Measurements from ENCODE around the gene CD207. TPM values are rescaled to one million over a fixed set of nuclear protein-coding genes. Genes with fewer than 3 reads are reported as not detected.

The CD207 gene
- total and polyA plus RNA-seq, 2 donors from 2014 or later = 0.66 TPM; not detected in 1

- H3K36me3 ChIP-seq (ENCODE audit: control insufficient read depth in 2 of 3, insufficient read depth in 3 of 3, low read length in 3 of 3) = no peaks in the 10 kb centered on the region
- no peak overlapping the region for H3K4me3 ChIP-seq (ENCODE audit: low read length in 3 of 3)
- intact Hi-C loops (cut with DNase I) = no loop called here
- no peak for DNase-seq
- no peaks in the 10 kb centered on the region for H3K4me1 ChIP-seq (ENCODE audit: control insufficient read depth in 2 of 3, insufficient read depth in 2 of 3, low read depth in 1 of 3, low read length in 3 of 3)
- TF ChIP-seq CTCF (IDR thresholded peaks at IDR 0.05; ENCODE audit: borderline replicate concordance, extremely low read depth, insufficient read depth) = no peak
- H3K9ac ChIP-seq (ENCODE audit: low read length in 3 of 3) = no peak overlapping the region
- FAIRE-seq = no peak
- no peak overlapping the region for H3K27ac ChIP-seq (ENCODE audit: low read depth in 2 of 2, low read length in 2 of 2)
- H3K27me3 ChIP-seq (ENCODE audit: control insufficient read depth, insufficient read depth, low read length) = no peaks in the 10 kb centered on the region
- H3K9me3 ChIP-seq (ENCODE audit: control insufficient read depth in 2 of 3, insufficient read depth in 1 of 3, low read length in 3 of 3) = no peaks in the 10 kb centered on the region
These were observed 2.4 kb downstream of the CD207 start for GRCh38 chr2:70833246-70833645.

- no peak for FAIRE-seq
- Histone ChIP-seq H3K4me3 (ENCODE audit: low read length in 3 of 3) (no peak overlapping the region), H3K36me3 (ENCODE audit: control insufficient read depth in 2 of 3, insufficient read depth in 3 of 3, low read length in 3 of 3) (no peaks in the 10 kb centered on the region), H3K27ac (ENCODE audit: low read depth in 2 of 2, low read length in 2 of 2) (no peak overlapping the region), H3K9ac (ENCODE audit: low read length in 3 of 3) (no peak overlapping the region), H3K27me3 (ENCODE audit: control insufficient read depth, insufficient read depth, low read length) (no peaks in the 10 kb centered on the region), H3K9me3 (ENCODE audit: control insufficient read depth in 2 of 3, insufficient read depth in 1 of 3, low read length in 3 of 3) (no peaks in the 10 kb centered on the region), H3K4me1 (ENCODE audit: control insufficient read depth in 2 of 3, insufficient read depth in 2 of 3, low read depth in 1 of 3, low read length in 3 of 3) (no peaks in the 10 kb centered on the region)
- DNase-seq = no peak
- intact Hi-C loops (cut with DNase I) = no loop called here
- no peak for TF ChIP-seq CTCF (IDR thresholded peaks at IDR 0.05; ENCODE audit: borderline replicate concordance, extremely low read depth, insufficient read depth)
These were observed 3.2 kb downstream of the CD207 start for GRCh38 chr2:70832386-70832785.

- Histone ChIP-seq H3K4me3 (ENCODE audit: low read length in 3 of 3) (no peak overlapping the region), H3K9me3 (ENCODE audit: control insufficient read depth in 2 of 3, insufficient read depth in 1 of 3, low read length in 3 of 3) (no peaks in the 10 kb centered on the region), H3K4me1 (ENCODE audit: control insufficient read depth in 2 of 3, insufficient read depth in 2 of 3, low read depth in 1 of 3, low read length in 3 of 3) (no peaks in the 10 kb centered on the region), H3K9ac (ENCODE audit: low read length in 3 of 3) (no peak overlapping the region), H3K27ac (ENCODE audit: low read depth in 2 of 2, low read length in 2 of 2) (no peak overlapping the region), H3K36me3 (ENCODE audit: control insufficient read depth in 2 of 3, insufficient read depth in 3 of 3, low read length in 3 of 3) (no peaks in the 10 kb centered on the region), H3K27me3 (ENCODE audit: control insufficient read depth, insufficient read depth, low read length) (no peaks in the 10 kb centered on the region)
- no peak for DNase-seq
- no peak for TF ChIP-seq CTCF (IDR thresholded peaks at IDR 0.05; ENCODE audit: borderline replicate concordance, extremely low read depth, insufficient read depth)
- FAIRE-seq = no peak
- intact Hi-C loops (cut with DNase I) = no loop called here
These were observed 3.8 kb downstream of the CD207 start for GRCh38 chr2:70831861-70832260.

DNA sequence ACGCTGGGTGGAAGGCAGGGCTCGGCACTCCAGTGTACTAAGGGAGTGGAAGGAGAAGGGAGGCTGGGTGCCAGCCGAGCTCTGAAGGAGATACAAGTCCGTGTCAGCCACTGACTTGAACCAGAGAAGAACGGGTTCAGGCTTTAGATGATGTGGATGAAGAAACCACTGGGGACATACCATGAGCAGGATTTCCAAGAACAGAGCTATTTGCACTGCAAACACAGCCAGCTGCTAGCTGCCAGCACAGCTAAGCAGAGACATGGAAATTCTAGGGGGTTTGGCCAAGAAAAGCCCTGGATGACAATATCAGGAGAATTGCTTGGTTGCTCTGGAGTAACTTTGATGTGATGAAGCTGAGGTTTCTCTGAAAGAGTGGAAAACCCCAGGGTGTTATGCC, 5.2 kb downstream of the CD207 start:
- TF ChIP-seq CTCF (IDR thresholded peaks at IDR 0.05; ENCODE audit: borderline replicate concordance, extremely low read depth, insufficient read depth) = no peak
- DNase-seq = no peak
- intact Hi-C loops (cut with DNase I) = no loop called here
- Histone ChIP-seq H3K27ac (ENCODE audit: low read depth in 2 of 2, low read length in 2 of 2) (no peak overlapping the region), H3K36me3 (ENCODE audit: control insufficient read depth in 2 of 3, insufficient read depth in 3 of 3, low read length in 3 of 3) (no peaks in the 10 kb centered on the region), H3K4me3 (ENCODE audit: low read length in 3 of 3) (no peak overlapping the region), H3K4me1 (ENCODE audit: control insufficient read depth in 2 of 3, insufficient read depth in 2 of 3, low read depth in 1 of 3, low read length in 3 of 3) (no peaks in the 10 kb centered on the region), H3K9ac (ENCODE audit: low read length in 3 of 3) (no peak overlapping the region), H3K9me3 (ENCODE audit: control insufficient read depth in 2 of 3, insufficient read depth in 1 of 3, low read length in 3 of 3) (no peaks in the 10 kb centered on the region), H3K27me3 (ENCODE audit: control insufficient read depth, insufficient read depth, low read length) (no peaks in the 10 kb centered on the region)
- no peak for FAIRE-seq

Measured in kidney (tissue), 14 donors.